RWPE2 (cell line): ENCODE data around the gene VRTN.
A peak's percentile ranks its signal among the peaks of the same experiment; 100 is the strongest.

Source experiments
- ATAC-seq: fragments of 200-7000 bp; cut with Tn5 transposase; 3 replicates; pipeline ENCODE4 v1.9.1; 2021; ENCODE audit warnings: low read depth
- DNase-seq: peaks from one replicate; pipeline ENCODE4 v3.0.0-alpha.2; 2020; ENCODE audit warnings: low spot score
- H3K27ac ChIP-seq: fragments of 450-650 bp; 2 replicates; pipeline ENCODE4 v1.5.1; 2017; ENCODE audit warnings: mild to moderate bottlenecking; ENCODE audit not compliant: poor library complexity, severe bottlenecking
- H3K27me3 ChIP-seq: fragments of 250-450 bp; sonication (Bioruptor Pico); 2 replicates; pipeline ENCODE4 v1.5.1; 2021; ENCODE audit warnings: mild to moderate bottlenecking, moderate library complexity; ENCODE audit not compliant: insufficient read depth, poor library complexity, severe bottlenecking
- H3K36me3 ChIP-seq: fragments of 250-450 bp; sonication (Bioruptor Pico); 2 replicates; pipeline ENCODE4 v1.5.1; 2020; ENCODE audit warnings: low read depth, mild to moderate bottlenecking, moderate library complexity
- H3K4me1 ChIP-seq: fragments of 250-450 bp; sonication (Bioruptor Pico); 2 replicates; pipeline ENCODE4 v1.5.1; 2021; ENCODE audit warnings: mild to moderate bottlenecking, moderate library complexity; ENCODE audit not compliant: insufficient read depth, poor library complexity, severe bottlenecking
- H3K4me3 ChIP-seq: fragments of 250-450 bp; sonication (Bioruptor Pico); 2 replicates; pipeline ENCODE4 v1.5.1; 2021; ENCODE audit warnings: mild to moderate bottlenecking, moderate library complexity; ENCODE audit not compliant: severe bottlenecking
- H3K9me3 ChIP-seq: fragments of 250-450 bp; sonication (Bioruptor Pico); 2 replicates; pipeline ENCODE4 v1.5.1; 2021; ENCODE audit warnings: mild to moderate bottlenecking, moderate library complexity; ENCODE audit not compliant: severe bottlenecking
- CTCF ChIP-seq: fragments of 450-650 bp; IDR thresholded peaks from one replicate; pipeline ENCODE4 v1.5.1; 2017; ENCODE audit warnings: mild to moderate bottlenecking, moderate library complexity; ENCODE audit not compliant: poor library complexity, severe bottlenecking

The VRTN gene

GRCh38 chr14:74302634-74303569 lies 45.4 kb upstream of the VRTN start, which contains the start of gene ABCD4:
Gene ABCD4, minus strand, starts transcription at chr14:74302934. Its CDS starts 22 bp downstream, at chr14:74302912.
- Histone ChIP-seq H3K27me3 (no peaks in the 10 kb centered on the region), H3K9me3 (no peaks in the 10 kb centered on the region), H3K4me1 (peaks cover 4% of the 10 kb centered on the region), H3K27ac (peak within 1 kb of the TSS; percentile 52), H3K4me3 (peak within 1 kb of the TSS; percentile 77), H3K36me3 (peaks cover 19% of the 10 kb centered on the region)
- DNase-seq = peak; percentile 96
- peak; percentile 99 for ATAC-seq
- TF ChIP-seq CTCF = peak; percentile 95

GRCh38 chr14:74308695-74309094 lies 39.6 kb upstream of the VRTN start:
- DNase-seq = no peak
- no peaks in the 10 kb centered on the region for H3K4me1 ChIP-seq
- TF ChIP-seq CTCF = no peak
- H3K4me3 ChIP-seq = no peak overlapping the region
- H3K9me3 ChIP-seq = no peaks in the 10 kb centered on the region
- no peak overlapping the region for H3K27ac ChIP-seq
- no peak for ATAC-seq
- no peaks in the 10 kb centered on the region for H3K27me3 ChIP-seq
- no peaks in the 10 kb centered on the region for H3K36me3 ChIP-seq

- Histone ChIP-seq H3K9me3 (no peaks in the 10 kb centered on the region), H3K4me1 (no peaks in the 10 kb centered on the region), H3K36me3 (no peaks in the 10 kb centered on the region), H3K4me3 (no peak overlapping the region), H3K27ac (no peak overlapping the region), H3K27me3 (no peaks in the 10 kb centered on the region)
- DNase-seq (no peak), ATAC-seq (no peak)
- no peak for TF ChIP-seq CTCF
These were observed 38.9 kb upstream of the VRTN start for GRCh38 chr14:74309125-74310022.

GRCh38 chr14:74312161-74312560 lies 36.1 kb upstream of the VRTN start:
- Histone ChIP-seq H3K4me3 (no peak overlapping the region), H3K9me3 (no peaks in the 10 kb centered on the region), H3K27ac (no peak overlapping the region), H3K4me1 (no peaks in the 10 kb centered on the region), H3K36me3 (no peaks in the 10 kb centered on the region), H3K27me3 (no peaks in the 10 kb centered on the region)
- ATAC-seq (no peak), DNase-seq (no peak)
- no peak for TF ChIP-seq CTCF
